HCT116 (cell line): ENCODE data around the gene GRM3. TPM values are rescaled to one million over a fixed set of nuclear protein-coding genes. Genes with fewer than 3 reads are reported as not detected.

Source experiments
- ATAC-seq: fragments of 200-7000 bp; cut with Tn5 transposase; 2 replicates; pipeline ENCODE4 v1.9.1; 2020; ENCODE audit warnings: mild to moderate bottlenecking, moderate library complexity
- BruUV-seq: library from RNA; stranded (reverse); fragments of 400-500 nt; replicated peaks from 2 replicates; lab custom pipeline; 2021; lab: Mats Ljungman, UMichigan
- CTCF ChIA-PET: fragments of 300-600 bp; sonication (Branson Sonifier 250); formaldehyde crosslinking; loops from one replicate; lab custom pipeline; 2021; ENCODE audit warnings: antibody characterized with exemption; lab: Charles Lee
- POLR2A ChIA-PET: fragments of 300-600, 350-600 bp; sonication (Branson Sonifier 250); formaldehyde crosslinking; loops from one replicate; lab custom pipeline; 2021; ENCODE audit warnings: antibody characterized with exemption; lab: Charles Lee
- RAD21 ChIA-PET, 2 experiments: fragments of 300-600 bp; sonication (Branson Sonifier 250); formaldehyde crosslinking; loops; one replicate each; lab custom pipeline; 2023; ENCODE audit warnings: low total read pairs in 2 of 2; ENCODE audit not compliant: uncharacterized antibody in 2 of 2, unreplicated experiment in 2 of 2, low non-redundant PET in 1 of 2; lab: Charles Lee
- DNase-seq: peaks from one replicate; pipeline ENCODE4 v3.0.0-alpha.2; 2010; ENCODE audit warnings: low read depth, low spot score
- H2AFZ ChIP-seq: fragments of 200-600 bp; shearing (Covaris generic), sonication (generic); 2 replicates; pipeline ENCODE4 v1.6.1; 2017; ENCODE audit warnings: low read depth, mixed run types, mixed read lengths, antibody characterized with exemption, low read length; ENCODE audit not compliant: poor library complexity, severe bottlenecking
- H3K27ac ChIP-seq: 2 replicates; pipeline ENCODE4 v1.5.1; 2012; ENCODE audit warnings: low read depth, low read length
- H3K27me3 ChIP-seq: fragments of 200-600 bp; sonication (generic); 2 replicates; pipeline ENCODE4 v1.6.1; 2016; ENCODE audit warnings: mixed run types, low read length, mixed read lengths; ENCODE audit not compliant: insufficient read depth
- H3K36me3 ChIP-seq, 2 experiments: fragments of 200-500 bp in 1 of 2; fragments of 200-600 bp in 1 of 2; sonication (Bioruptor generic) in 1 of 2; sonication (generic) in 1 of 2; 2 replicates each; pipeline versions ENCODE4 v1.5.1 to v1.6.1; 2014 to 2016; ENCODE audit warnings: low read length in 2 of 2, inconsistent platforms in 1 of 2, mixed read lengths in 1 of 2, mixed run types in 1 of 2; ENCODE audit not compliant: insufficient read depth in 2 of 2, control insufficient read depth in 1 of 2
- H3K4me1 ChIP-seq, 2 experiments: fragments of 200-600 bp in 1 of 2; sonication (generic) in 1 of 2; 2 replicates each; pipeline versions ENCODE4 v1.5.1 to v1.6.1; 2012 to 2017; ENCODE audit warnings: low read length in 2 of 2, inconsistent platforms in 1 of 2, mild to moderate bottlenecking in 1 of 2, mixed read lengths in 1 of 2, mixed run types in 1 of 2, moderate library complexity in 1 of 2; ENCODE audit not compliant: insufficient read depth in 2 of 2, control insufficient read depth in 1 of 2
- H3K4me2 ChIP-seq: fragments of 200-600 bp; sonication (generic); 2 replicates; pipeline ENCODE4 v1.6.1; 2017; ENCODE audit warnings: mixed run types, low read length, mixed read lengths
- H3K4me3 ChIP-seq, 2 experiments: fragments of 200-600 bp in 1 of 2; sonication (generic) in 1 of 2; replicated peaks in 1 of 2; 2 replicates each; pipeline ENCODE4 v1.5.1; 2011 to 2016; ENCODE audit warnings: low read length in 2 of 2, control low read depth in 1 of 2, low read depth in 1 of 2, mild to moderate bottlenecking in 1 of 2, mixed read lengths in 1 of 2, mixed run types in 1 of 2
- H3K79me2 ChIP-seq: fragments of 200-600 bp; sonication (generic); 2 replicates; pipeline ENCODE4 v1.6.1; 2017; ENCODE audit warnings: mild to moderate bottlenecking, mixed run types, low read length, moderate library complexity, mixed read lengths; ENCODE audit not compliant: insufficient read depth
- H3K9ac ChIP-seq: fragments of 200-600 bp; sonication (generic); 2 replicates; pipeline ENCODE4 v1.6.1; 2016; ENCODE audit warnings: low read length, mixed read lengths
- H3K9me2 ChIP-seq: fragments of 200-600 bp; sonication (generic), shearing (Covaris generic); 2 replicates; pipeline ENCODE4 v1.6.1; 2017; ENCODE audit warnings: mixed run types, mild to moderate bottlenecking, moderate library complexity; ENCODE audit not compliant: insufficient read depth
- H3K9me3 ChIP-seq, 2 experiments: fragments of 200-500 bp in 1 of 2; fragments of 200-600 bp in 1 of 2; sonication (Bioruptor generic) in 1 of 2; sonication (generic) in 1 of 2; 2 replicates each; pipeline ENCODE4 v1.6.1; 2014 to 2017; ENCODE audit warnings: low read length in 2 of 2, mixed read lengths in 2 of 2, inconsistent platforms in 1 of 2, low read depth in 1 of 2, mild to moderate bottlenecking in 1 of 2, mixed run types in 1 of 2, moderate library complexity in 1 of 2; ENCODE audit not compliant: control insufficient read depth in 1 of 2, insufficient read depth in 1 of 2
- H4K20me1 ChIP-seq: fragments of 200-600 bp; sonication (generic), shearing (Covaris generic); 2 replicates; pipeline ENCODE4 v1.6.1; 2017; ENCODE audit warnings: mixed run types, mild to moderate bottlenecking, moderate library complexity; ENCODE audit not compliant: insufficient read depth
- CBX3 ChIP-seq: IDR thresholded peaks from 2 replicates; pipeline ENCODE4 v1.6.1; 2012; ENCODE audit warnings: low read depth
- CTCF ChIP-seq, 3 experiments: fragments of 200-600 bp in 1 of 3; sonication (generic) in 1 of 3; IDR thresholded peaks in 2 of 3; conservative IDR thresholded peaks in 1 of 3; 2 replicates each; pipeline ENCODE4 v1.5.1; 2012 to 2017; ENCODE audit warnings: low read depth in 2 of 3, low read length in 2 of 3, antibody characterized with exemption in 1 of 3, borderline replicate concordance in 1 of 3, control low read depth in 1 of 3, mild to moderate bottlenecking in 1 of 3, mixed read lengths in 1 of 3, mixed run types in 1 of 3, moderate library complexity in 1 of 3; ENCODE audit not compliant: insufficient read depth in 1 of 3
- ELF1 ChIP-seq: IDR thresholded peaks from 2 replicates; pipeline ENCODE4 v1.6.1; 2012; ENCODE audit warnings: low read depth, borderline replicate concordance
- EZH2phosphoT487 ChIP-seq: fragments of 200-600 bp; IDR thresholded peaks from 2 replicates; pipeline ENCODE4 v1.6.1; 2018; ENCODE audit warnings: antibody characterized with exemption, borderline replicate concordance
- FOSL1 ChIP-seq: IDR thresholded peaks from 2 replicates; pipeline ENCODE4 v1.6.1; 2012; ENCODE audit warnings: low read depth
- JUND ChIP-seq: IDR thresholded peaks from 2 replicates; pipeline ENCODE4 v1.6.1; 2012
- MAX ChIP-seq: IDR thresholded peaks from 2 replicates; pipeline ENCODE4 v1.6.1; 2012
- POLR2A ChIP-seq: IDR thresholded peaks from 2 replicates; pipeline ENCODE4 v1.7.0; 2011; ENCODE audit warnings: borderline replicate concordance; ENCODE audit not compliant: insufficient read depth, insufficient read length; ENCODE audit errors: extremely low read depth
- RAD21 ChIP-seq: IDR thresholded peaks from 2 replicates; pipeline ENCODE4 v1.6.1; 2012; ENCODE audit warnings: low read depth, mild to moderate bottlenecking
- SIN3A ChIP-seq: IDR thresholded peaks from 2 replicates; pipeline ENCODE4 v1.6.1; 2012; ENCODE audit warnings: low read depth
- SRF ChIP-seq: IDR thresholded peaks from 2 replicates; pipeline ENCODE4 v1.6.1; 2012; ENCODE audit warnings: low read depth
- ZBTB33 ChIP-seq: IDR thresholded peaks from 2 replicates; pipeline ENCODE4 v1.6.1; 2011; ENCODE audit warnings: mild to moderate bottlenecking, low read length, moderate library complexity; ENCODE audit not compliant: insufficient replicate concordance; ENCODE audit errors: extremely low read depth
- intact Hi-C: fragments of 100-400 bp; cut with micrococcal nuclease; formaldehyde crosslinking; loops from 2 replicates; pipeline ENCODE4 v1.10.0; 2022
- total RNA-seq: library from RNA; stranded (reverse); gene quantifications from one replicate; pipeline ENCODE4 v1.2.1, GENCODE V29; 2021; ENCODE audit not compliant: unreplicated experiment

The GRM3 gene
- total RNA-seq, 1 experiment from 2014 or later = not detected

GRCh38 chr7:86904949-86905834, 261.5 kb downstream of the GRM3 start:
- no TSS peak for BruUV-seq
- Histone ChIP-seq H3K9me3 (no peaks in the 10 kb centered on the region), H3K4me3 (no peak overlapping the region), H3K36me3 (no peaks in the 10 kb centered on the region), H3K4me2 (no peak overlapping the region), H3K27ac (no peak overlapping the region), H3K27me3 (no peaks in the 10 kb centered on the region), H4K20me1 (no peaks in the 10 kb centered on the region), H2AFZ (no peak overlapping the region), H3K79me2 (no peaks in the 10 kb centered on the region), H3K9ac (no peak overlapping the region)
- DNase-seq (no peak), ATAC-seq (peak; percentile 72)
- ChIA-PET POLR2A (no interaction called here), RAD21 (interaction anchor here in 1 of 2 experiments (0.7 kb wide), 1 partner anchor 311 kb away, joined by 3 read pairs; no protein-coding TSS in a partner anchor), CTCF (interaction anchor here (0.7 to 2.0 kb wide), 19 partner anchors 10 to 1055 kb away, joined by 3 to 18 read pairs (median 3); partner anchors contain the start of gene DMTF1)
- intact Hi-C loops = loop anchor here (5.0 to 10.0 kb wide), 2 partner anchors 430 to 1013 kb away; no protein-coding TSS in a partner anchor
- no peak for TF ChIP-seq ELF1
- TF ChIP-seq MAX = no peak
- TF ChIP-seq RAD21 = peak; percentile 57
- TF ChIP-seq CTCF (IDR thresholded peaks at IDR 0.05 in 2 of 3, conservative IDR thresholded peaks at IDR 0.05 in 1 of 3; ENCODE audit: borderline replicate concordance in 1 of 3, insufficient read depth in 1 of 3, low read depth in 2 of 3, low read length in 2 of 3) = peak; percentile 26 to 69 (median 51); a peak in 5 of 6 replicates
- TF ChIP-seq JUND = no peak
- no peak for TF ChIP-seq FOSL1
- no peak for TF ChIP-seq ZBTB33
- no peak for TF ChIP-seq SIN3A
- TF ChIP-seq POLR2A = no peak
- TF ChIP-seq EZH2phosphoT487 = no peak
- TF ChIP-seq CBX3 = no peak
- TF ChIP-seq SRF = no peak
- TF ChIP-seq, all 23 proteins: peak for 2
- Histone ChIP-seq H3K9me2 (no peaks in the 10 kb centered on the region), H3K4me1 (no peaks in the 10 kb centered on the region)
